Heart left ventricle (tissue), 13 donors: ENCODE data around the gene ASCL4.

ENCODE experiments used
- POLR2A ChIP-seq, 2 donors: fragments of 450-650 bp; IDR thresholded peaks; one replicate each; pipeline ENCODE4 v1.6.1; 2017; ENCODE audit warnings: antibody characterized with exemption in 2 of 2, mild to moderate bottlenecking in 2 of 2, moderate library complexity in 2 of 2
- TF ChIP-seq, protein P1 (sequence below), 12 donors: fragments of 200-600 bp; sonication (generic) in 4 of 12; IDR thresholded peaks; one replicate each; pipeline versions ENCODE4 v1.5.0 to v1.8.0; 2018 to 2022; ENCODE audit warnings: antibody characterized with exemption in 12 of 12, mild to moderate bottlenecking in 5 of 12
- donor health status: ischemic (EF 13 %, LVEDD 7.1; RV severe dilation, severe dysfunction).
- donor health status: DM: no; HTN: yes; CAD: no.
- donor health status: DM: no; HTN: no; CAD: no.
- donor health status: ischemic (EF 25% LVEDD 6.9; RV normal size, moderate dysfunction).
- donor health status: ischemic (EF 25% LVEDD 5.7; RV mildly dilated, moderate dysfunction).
- donor health status: ischemic (EF 35%, LVEDD 5.7; RV mildly dilated, moderate dysfunction).
- donor health status: nonischemic (EF 11% LVEDD 7.7; RV severe dilation, severe dysfunction).
- donor health status: DM: yes; HTN: yes; CAD: no.
- donor health status: PGD.
- donor health status: ischemic (EF 29% LVEDD 5.4; RV normal size, mild dysfunction).
- donor health status: nonischemic (EF 23%, LVEDD 6.1; RV moderate dilation, normal function).

DNA sequence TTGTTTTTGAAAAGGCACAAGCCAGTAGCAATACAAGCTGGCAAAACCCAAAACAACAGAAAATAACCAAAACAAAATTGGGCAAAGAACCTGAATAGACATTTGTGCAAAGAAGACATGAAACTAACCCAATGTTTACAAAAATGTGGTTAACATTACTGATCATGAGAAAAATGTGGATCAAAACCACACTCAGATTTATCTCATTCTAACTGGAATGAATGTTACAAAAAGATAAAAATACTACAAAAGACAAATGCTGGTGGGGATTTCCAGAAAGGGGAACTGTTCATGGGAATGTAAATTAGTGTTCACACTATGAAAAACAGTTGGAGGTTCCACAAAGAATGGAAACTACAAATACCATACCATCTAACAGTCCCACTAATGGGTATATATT lies 26.6 kb downstream of the ASCL4 start:
- TF ChIP-seq, protein P1, sequence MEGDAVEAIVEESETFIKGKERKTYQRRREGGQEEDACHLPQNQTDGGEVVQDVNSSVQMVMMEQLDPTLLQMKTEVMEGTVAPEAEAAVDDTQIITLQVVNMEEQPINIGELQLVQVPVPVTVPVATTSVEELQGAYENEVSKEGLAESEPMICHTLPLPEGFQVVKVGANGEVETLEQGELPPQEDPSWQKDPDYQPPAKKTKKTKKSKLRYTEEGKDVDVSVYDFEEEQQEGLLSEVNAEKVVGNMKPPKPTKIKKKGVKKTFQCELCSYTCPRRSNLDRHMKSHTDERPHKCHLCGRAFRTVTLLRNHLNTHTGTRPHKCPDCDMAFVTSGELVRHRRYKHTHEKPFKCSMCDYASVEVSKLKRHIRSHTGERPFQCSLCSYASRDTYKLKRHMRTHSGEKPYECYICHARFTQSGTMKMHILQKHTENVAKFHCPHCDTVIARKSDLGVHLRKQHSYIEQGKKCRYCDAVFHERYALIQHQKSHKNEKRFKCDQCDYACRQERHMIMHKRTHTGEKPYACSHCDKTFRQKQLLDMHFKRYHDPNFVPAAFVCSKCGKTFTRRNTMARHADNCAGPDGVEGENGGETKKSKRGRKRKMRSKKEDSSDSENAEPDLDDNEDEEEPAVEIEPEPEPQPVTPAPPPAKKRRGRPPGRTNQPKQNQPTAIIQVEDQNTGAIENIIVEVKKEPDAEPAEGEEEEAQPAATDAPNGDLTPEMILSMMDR (IDR thresholded peaks at IDR 0.05) = no peak
- TF ChIP-seq POLR2A (IDR thresholded peaks at IDR 0.05) = no peak
